K562 (cell line): ENCODE measurements around the gene ISG20L2. TPM values are rescaled to one million over a fixed set of nuclear protein-coding genes. Genes with fewer than 3 reads are reported as not detected.

Experiments used
- ARNT ChIP-seq, 2 experiments: fragments of 450-650 bp; IDR thresholded peaks; 2 replicates each; pipeline ENCODE4 v1.6.1; 2016; ENCODE audit warnings: mild to moderate bottlenecking in 1 of 2
- BHLHE40 ChIP-seq: IDR thresholded peaks from 2 replicates; pipeline ENCODE4 v1.6.1; 2011; ENCODE audit warnings: low read length, improper control_type of control experiment
- C11orf30 ChIP-seq: fragments of 450-650 bp; IDR thresholded peaks from 2 replicates; pipeline ENCODE4 v1.6.1; 2016; ENCODE audit warnings: low read depth, mild to moderate bottlenecking
- CCAR2 ChIP-seq: fragments of 200-400 bp; formaldehyde crosslinking; IDR thresholded peaks from 2 replicates; pipeline ENCODE4 v1.6.1; 2017; ENCODE audit warnings: mild to moderate bottlenecking, low read depth, low read length
- E2F4 ChIP-seq: sonication (generic); formaldehyde crosslinking; IDR thresholded peaks from 2 replicates; pipeline ENCODE4 v1.8.0; 2022; ENCODE audit warnings: mild to moderate bottlenecking, low read depth, missing genetic modification reagents
- FOXK2 ChIP-seq, 2 experiments: fragments of 450-650 bp; IDR thresholded peaks in 1 of 2; conservative IDR thresholded peaks in 1 of 2; 2 replicates each; pipeline ENCODE4 v1.6.1; 2016; ENCODE audit warnings: low read depth in 2 of 2, mild to moderate bottlenecking in 1 of 2
- GATAD2B ChIP-seq: fragments of 450-650 bp; IDR thresholded peaks from 2 replicates; pipeline ENCODE4 v1.6.1; 2017; ENCODE audit warnings: mild to moderate bottlenecking, borderline replicate concordance
- HDAC2 ChIP-seq: fragments of 450-650 bp; IDR thresholded peaks from 2 replicates; pipeline ENCODE4 v1.6.1; 2016; ENCODE audit warnings: mild to moderate bottlenecking
- MAFF ChIP-seq: IDR thresholded peaks from 2 replicates; pipeline ENCODE4 v1.6.1; 2012; ENCODE audit warnings: low read length, improper control_type of control experiment
- PBX2 ChIP-seq, 2 experiments: IDR thresholded peaks in 1 of 2; conservative IDR thresholded peaks in 1 of 2; 2 replicates each; pipeline ENCODE4 v1.6.1; 2016; ENCODE audit warnings: low read depth in 2 of 2, mild to moderate bottlenecking in 1 of 2, missing compliant biosample characterization in 1 of 2, missing genetic modification characterization in 1 of 2, moderate library complexity in 1 of 2
- POLR2B ChIP-seq: fragments of 450-650 bp; IDR thresholded peaks from 2 replicates; pipeline ENCODE4 v1.6.1; 2018; ENCODE audit warnings: low read depth; ENCODE audit not compliant: partially characterized antibody
- SIN3B ChIP-seq: fragments of 450-650 bp; IDR thresholded peaks from 2 replicates; pipeline ENCODE4 v1.6.1; 2017; ENCODE audit warnings: low read depth, mild to moderate bottlenecking, moderate library complexity
- SNIP1 ChIP-seq: fragments of 450-650 bp; IDR thresholded peaks from 2 replicates; pipeline ENCODE4 v1.7.1; 2017; ENCODE audit warnings: low read depth, mild to moderate bottlenecking
- TCF7L2 ChIP-seq: fragments of 150-350 bp; IDR thresholded peaks from 2 replicates; pipeline ENCODE4 v1.6.1; 2016; ENCODE audit warnings: low read depth, mild to moderate bottlenecking, low read length, moderate library complexity
- ZNF347 ChIP-seq: fragments of 450-650 bp; formaldehyde crosslinking; IDR thresholded peaks from 2 replicates; pipeline ENCODE4 v1.4.0; 2020; ENCODE audit warnings: low read depth, mild to moderate bottlenecking, moderate library complexity
- polyA plus RNA-seq, 8 experiments: library from polyadenylated mRNA; depleted of rRNA in 4 of 8; stranded (reverse) in 5 of 8; unstranded in 3 of 8; fragments of >200 nt; fragmentation: Nextera tagmentation in 2 of 8; fragmentation: Illumina TruSeq in 1 of 8; extraction: Ambion mirVana in 2 of 8; extraction: Trizol in 1 of 8; gene quantifications; 2 replicates each; pipeline versions ENCODE4 v1.2.1 to v1.2.3, GENCODE V29; 2011 to 2014; ENCODE audit warnings: inconsistent platforms in 1 of 8, missing spikeins in 1 of 8
- total RNA-seq, 7 experiments: library from RNA; depleted of rRNA in 6 of 7; stranded (reverse); fragments of >200 nt in 6 of 7; fragmentation: Illumina TruSeq in 2 of 7; extraction: Trizol in 2 of 7; gene quantifications; 2 replicates each; pipeline versions ENCODE4 v1.2.1 to v1.2.3, GENCODE V29; 2011 to 2021; ENCODE audit warnings: low replicate concordance in 1 of 7
- TF ChIP-seq, protein P1 (sequence below), 2 experiments: fragments of 450-650 bp in 1 of 2; sonication (generic) in 1 of 2; formaldehyde crosslinking in 1 of 2; IDR thresholded peaks; 2 replicates each; pipeline versions ENCODE4 v1.7.1 to v1.9.0; 2016 to 2022; ENCODE audit warnings: inconsistent platforms in 1 of 2, mild to moderate bottlenecking in 1 of 2, missing genetic modification reagents in 1 of 2

ISG20L2 gene
- total and polyA plus RNA-seq, 9 of the 15 experiments (the other 6 are each of a cell fraction or from before 2014, with no cell fraction given): 21.3 to 130 (median 50.3) TPM

- TF ChIP-seq, protein P1, sequence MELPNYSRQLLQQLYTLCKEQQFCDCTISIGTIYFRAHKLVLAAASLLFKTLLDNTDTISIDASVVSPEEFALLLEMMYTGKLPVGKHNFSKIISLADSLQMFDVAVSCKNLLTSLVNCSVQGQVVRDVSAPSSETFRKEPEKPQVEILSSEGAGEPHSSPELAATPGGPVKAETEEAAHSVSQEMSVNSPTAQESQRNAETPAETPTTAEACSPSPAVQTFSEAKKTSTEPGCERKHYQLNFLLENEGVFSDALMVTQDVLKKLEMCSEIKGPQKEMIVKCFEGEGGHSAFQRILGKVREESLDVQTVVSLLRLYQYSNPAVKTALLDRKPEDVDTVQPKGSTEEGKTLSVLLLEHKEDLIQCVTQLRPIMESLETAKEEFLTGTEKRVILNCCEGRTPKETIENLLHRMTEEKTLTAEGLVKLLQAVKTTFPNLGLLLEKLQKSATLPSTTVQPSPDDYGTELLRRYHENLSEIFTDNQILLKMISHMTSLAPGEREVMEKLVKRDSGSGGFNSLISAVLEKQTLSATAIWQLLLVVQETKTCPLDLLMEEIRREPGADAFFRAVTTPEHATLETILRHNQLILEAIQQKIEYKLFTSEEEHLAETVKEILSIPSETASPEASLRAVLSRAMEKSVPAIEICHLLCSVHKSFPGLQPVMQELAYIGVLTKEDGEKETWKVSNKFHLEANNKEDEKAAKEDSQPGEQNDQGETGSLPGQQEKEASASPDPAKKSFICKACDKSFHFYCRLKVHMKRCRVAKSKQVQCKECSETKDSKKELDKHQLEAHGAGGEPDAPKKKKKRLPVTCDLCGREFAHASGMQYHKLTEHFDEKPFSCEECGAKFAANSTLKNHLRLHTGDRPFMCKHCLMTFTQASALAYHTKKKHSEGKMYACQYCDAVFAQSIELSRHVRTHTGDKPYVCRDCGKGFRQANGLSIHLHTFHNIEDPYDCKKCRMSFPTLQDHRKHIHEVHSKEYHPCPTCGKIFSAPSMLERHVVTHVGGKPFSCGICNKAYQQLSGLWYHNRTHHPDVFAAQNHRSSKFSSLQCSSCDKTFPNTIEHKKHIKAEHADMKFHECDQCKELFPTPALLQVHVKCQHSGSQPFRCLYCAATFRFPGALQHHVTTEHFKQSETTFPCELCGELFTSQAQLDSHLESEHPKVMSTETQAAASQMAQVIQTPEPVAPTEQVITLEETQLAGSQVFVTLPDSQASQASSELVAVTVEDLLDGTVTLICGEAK (IDR thresholded peaks at IDR 0.05): no peak
- TF ChIP-seq, protein P1 (CRISPR knock-in tag; IDR thresholded peaks at IDR 0.05): no peak
- TF ChIP-seq C11orf30 (no peak), MAFF (no peak), ARNT (IDR thresholded peaks at IDR 0.05) (no peak), TCF7L2 (no peak), SNIP1 (no peak), GATAD2B (no peak), ZNF347 (no peak), FOXK2 (conservative IDR thresholded peaks at IDR 0.05 in 1 of 2, IDR thresholded peaks at IDR 0.05 in 1 of 2; ENCODE audit: low read depth in 2 of 2) (0 out of 4 replicates have a peak, but pooled peaks of 1 of the 2 experiments have one; percentile 8), CCAR2 (no peak), PBX2 (CRISPR knock-in tag; IDR thresholded peaks at IDR 0.05; ENCODE audit: low read depth) (no peak), PBX2 (tag; conservative IDR thresholded peaks at IDR 0.05; ENCODE audit: low read depth) (0 out of 2 replicates have a peak, but pooled peaks have one; percentile 25), BHLHE40 (no peak), HDAC2 (0 out of 2 replicates have a peak, but pooled peaks have one; percentile 32), SIN3B (no peak), POLR2B (no peak), E2F4 (CRISPR knock-in tag) (no peak)
These were observed 27.0 kb upstream of the ISG20L2 start (continued) for GRCh38 chr1:156755527-156755950.
